C4-2B (cell line): ENCODE measurements around the gene OPN1SW.

Experiments
- CTCF ChIP-seq: fragments of 450-650 bp; conservative IDR thresholded peaks from 2 replicates; pipeline ENCODE4 v1.5.1; 2017; ENCODE audit warnings: mild to moderate bottlenecking
- ZFX ChIP-seq: fragments of 450-650 bp; IDR thresholded peaks from 2 replicates; pipeline ENCODE4 v1.6.1; 2017

GRCh38 chr7:128814499-128814898, 38.9 kb upstream of the OPN1SW start:
- TF ChIP-seq CTCF (no peak), ZFX (no peak)
